ENCODE measurements around the gene WDR1.

WDR1 gene

GRCh38 chr4:10040049-10040892 is 76.3 kb downstream of the WDR1 start:
- H2AFZ ChIP-seq (ENCODE audit: low read length), result no peak overlapping the region
- H3K9ac ChIP-seq (ENCODE audit: low read length), result no peak overlapping the region
- H3K36me3 ChIP-seq (ENCODE audit: insufficient read depth, low read length), result no peaks in the 10 kb centered on the region
- no peak overlapping the region for H3K27ac ChIP-seq (ENCODE audit: low read depth, low read length, poor library complexity, severe bottlenecking)
- H3K4me1 ChIP-seq (ENCODE audit: insufficient read depth, low read length, severe bottlenecking), result no peaks in the 10 kb centered on the region
- H3K79me2 ChIP-seq (ENCODE audit: insufficient read depth, low read length), result no peaks in the 10 kb centered on the region
- TF ChIP-seq, protein P1, sequence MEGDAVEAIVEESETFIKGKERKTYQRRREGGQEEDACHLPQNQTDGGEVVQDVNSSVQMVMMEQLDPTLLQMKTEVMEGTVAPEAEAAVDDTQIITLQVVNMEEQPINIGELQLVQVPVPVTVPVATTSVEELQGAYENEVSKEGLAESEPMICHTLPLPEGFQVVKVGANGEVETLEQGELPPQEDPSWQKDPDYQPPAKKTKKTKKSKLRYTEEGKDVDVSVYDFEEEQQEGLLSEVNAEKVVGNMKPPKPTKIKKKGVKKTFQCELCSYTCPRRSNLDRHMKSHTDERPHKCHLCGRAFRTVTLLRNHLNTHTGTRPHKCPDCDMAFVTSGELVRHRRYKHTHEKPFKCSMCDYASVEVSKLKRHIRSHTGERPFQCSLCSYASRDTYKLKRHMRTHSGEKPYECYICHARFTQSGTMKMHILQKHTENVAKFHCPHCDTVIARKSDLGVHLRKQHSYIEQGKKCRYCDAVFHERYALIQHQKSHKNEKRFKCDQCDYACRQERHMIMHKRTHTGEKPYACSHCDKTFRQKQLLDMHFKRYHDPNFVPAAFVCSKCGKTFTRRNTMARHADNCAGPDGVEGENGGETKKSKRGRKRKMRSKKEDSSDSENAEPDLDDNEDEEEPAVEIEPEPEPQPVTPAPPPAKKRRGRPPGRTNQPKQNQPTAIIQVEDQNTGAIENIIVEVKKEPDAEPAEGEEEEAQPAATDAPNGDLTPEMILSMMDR (IDR thresholded peaks at IDR 0.05; ENCODE audit: low read length), result no peak
- no peak for TF ChIP-seq EZH2 (IDR thresholded peaks at IDR 0.05; ENCODE audit: borderline replicate concordance, low read length)
- no peaks in the 10 kb centered on the region for H3K9me2 ChIP-seq (ENCODE audit: low read depth, low read length)
- H4K20me1 ChIP-seq (ENCODE audit: insufficient read depth, low read length), result no peaks in the 10 kb centered on the region
- no peaks in the 10 kb centered on the region for H3F3A ChIP-seq (ENCODE audit: insufficient read depth, low read length)
- no peaks in the 10 kb centered on the region for H3K27me3 ChIP-seq (ENCODE audit: insufficient read depth, low read length)
- no peaks in the 10 kb centered on the region for H3K9me3 ChIP-seq (ENCODE audit: low read length)
- H3K4me2 ChIP-seq (ENCODE audit: low read length), result no peak overlapping the region
- H3K4me3 ChIP-seq (ENCODE audit: low read depth, low read length, poor library complexity, severe bottlenecking), result no peak overlapping the region

- TF ChIP-seq, protein P1 (IDR thresholded peaks at IDR 0.05; ENCODE audit: low read length), result no peak
- TF ChIP-seq EZH2 (IDR thresholded peaks at IDR 0.05; ENCODE audit: borderline replicate concordance, low read length), result no peak
- H3K4me1 ChIP-seq (ENCODE audit: insufficient read depth, low read length, severe bottlenecking), result no peaks in the 10 kb centered on the region
- no peak overlapping the region for H3K4me2 ChIP-seq (ENCODE audit: low read length)
- H3K9ac ChIP-seq (ENCODE audit: low read length), result no peak overlapping the region
- no peaks in the 10 kb centered on the region for H3K36me3 ChIP-seq (ENCODE audit: insufficient read depth, low read length)
- H3F3A ChIP-seq (ENCODE audit: insufficient read depth, low read length), result no peaks in the 10 kb centered on the region
- no peaks in the 10 kb centered on the region for H3K9me2 ChIP-seq (ENCODE audit: low read depth, low read length)
- no peak overlapping the region for H3K27ac ChIP-seq (ENCODE audit: low read depth, low read length, poor library complexity, severe bottlenecking)
- no peaks in the 10 kb centered on the region for H3K27me3 ChIP-seq (ENCODE audit: insufficient read depth, low read length)
- H3K79me2 ChIP-seq (ENCODE audit: insufficient read depth, low read length), result no peaks in the 10 kb centered on the region
- H2AFZ ChIP-seq (ENCODE audit: low read length), result no peak overlapping the region
- no peaks in the 10 kb centered on the region for H3K9me3 ChIP-seq (ENCODE audit: low read length)
- no peaks in the 10 kb centered on the region for H4K20me1 ChIP-seq (ENCODE audit: insufficient read depth, low read length)
- H3K4me3 ChIP-seq (ENCODE audit: low read depth, low read length, poor library complexity, severe bottlenecking), result no peak overlapping the region
Measured at GRCh38 chr4:10036807-10037342, 79.7 kb downstream of the WDR1 start.

GRCh38 chr4:10035130-10035529 is 81.5 kb downstream of the WDR1 start:
- H3K36me3 ChIP-seq (ENCODE audit: insufficient read depth, low read length), result no peaks in the 10 kb centered on the region
- no peak overlapping the region for H3K4me2 ChIP-seq (ENCODE audit: low read length)
- H3K4me1 ChIP-seq (ENCODE audit: insufficient read depth, low read length, severe bottlenecking), result no peaks in the 10 kb centered on the region
- H3F3A ChIP-seq (ENCODE audit: insufficient read depth, low read length), result no peaks in the 10 kb centered on the region
- H3K9me3 ChIP-seq (ENCODE audit: low read length), result no peaks in the 10 kb centered on the region
- H3K9ac ChIP-seq (ENCODE audit: low read length), result no peak overlapping the region
- H3K27me3 ChIP-seq (ENCODE audit: insufficient read depth, low read length), result no peaks in the 10 kb centered on the region
- H3K9me2 ChIP-seq (ENCODE audit: low read depth, low read length), result no peaks in the 10 kb centered on the region
- H2AFZ ChIP-seq (ENCODE audit: low read length), result no peak overlapping the region
- H4K20me1 ChIP-seq (ENCODE audit: insufficient read depth, low read length), result no peaks in the 10 kb centered on the region
- TF ChIP-seq EZH2 (IDR thresholded peaks at IDR 0.05; ENCODE audit: borderline replicate concordance, low read length), result no peak
- TF ChIP-seq, protein P1 (IDR thresholded peaks at IDR 0.05; ENCODE audit: low read length), result no peak
- H3K27ac ChIP-seq (ENCODE audit: low read depth, low read length, poor library complexity, severe bottlenecking), result no peak overlapping the region
- no peaks in the 10 kb centered on the region for H3K79me2 ChIP-seq (ENCODE audit: insufficient read depth, low read length)
- H3K4me3 ChIP-seq (ENCODE audit: low read depth, low read length, poor library complexity, severe bottlenecking), result no peak overlapping the region

Measured in OCI-LY1 (cell line).